ENCODE measurements around the gene PRMT7.

PRMT7 gene

GRCh38 chr16:68300734-68301459 lies 9.9 kb upstream of the PRMT7 start:
- no peak for DNase-seq (ENCODE audit: low read depth in 1 of 2, low spot score in 1 of 2)

- no peak for DNase-seq (ENCODE audit: low read depth in 1 of 2, low spot score in 1 of 2)
Observed at GRCh38 chr16:68306633-68307032, 4.2 kb upstream of the PRMT7 start.

- DNase-seq (ENCODE audit: low read depth in 1 of 2, low spot score in 1 of 2): no peak
Observed at GRCh38 chr16:68309799-68310198, 1.0 kb upstream of the PRMT7 start.

- DNase-seq (ENCODE audit: low read depth in 1 of 2, low spot score in 1 of 2): no peak
Observed at GRCh38 chr16:68310437-68310773, 414 bp upstream of the PRMT7 start.

- DNase-seq (ENCODE audit: low read depth in 1 of 2, low spot score in 1 of 2): no peak
Observed at GRCh38 chr16:68313116-68313515, 2.3 kb downstream of the PRMT7 start.

GRCh38 chr16:68319185-68319908 lies 8.5 kb downstream of the PRMT7 start:
- DNase-seq (ENCODE audit: low read depth in 1 of 2, low spot score in 1 of 2): no peak

GRCh38 chr16:68324336-68324735 lies 13.5 kb downstream of the PRMT7 start:
- no peak for DNase-seq (ENCODE audit: low read depth in 1 of 2, low spot score in 1 of 2)

- DNase-seq (ENCODE audit: low read depth in 1 of 2, low spot score in 1 of 2): no peak
Observed at GRCh38 chr16:68324780-68325357, 14.1 kb downstream of the PRMT7 start.

- peak; percentile 55 to 59 for DNase-seq (ENCODE audit: low read depth in 1 of 2, low spot score in 1 of 2)
Observed at GRCh38 chr16:68328151-68328859, 17.5 kb downstream of the PRMT7 start.

- no peak for DNase-seq (ENCODE audit: low read depth in 1 of 2, low spot score in 1 of 2)
Observed at GRCh38 chr16:68328860-68329390, 18.1 kb downstream of the PRMT7 start.

GRCh38 chr16:68331879-68332410 lies 21.1 kb downstream of the PRMT7 start:
- no peak for DNase-seq (ENCODE audit: low read depth in 1 of 2, low spot score in 1 of 2)

- no peak for DNase-seq (ENCODE audit: low read depth in 1 of 2, low spot score in 1 of 2)
Observed at GRCh38 chr16:68332411-68333121, 21.7 kb downstream of the PRMT7 start.

- no peak for DNase-seq (ENCODE audit: low read depth in 1 of 2, low spot score in 1 of 2)
Observed at GRCh38 chr16:68335175-68335574, 24.4 kb downstream of the PRMT7 start.

GRCh38 chr16:68338326-68339119 lies 27.7 kb downstream of the PRMT7 start:
- no peak for DNase-seq (ENCODE audit: low read depth in 1 of 2, low spot score in 1 of 2)

- DNase-seq (ENCODE audit: low read depth in 1 of 2, low spot score in 1 of 2): no peak
Observed at GRCh38 chr16:68339214-68339613, 28.4 kb downstream of the PRMT7 start.

- DNase-seq (ENCODE audit: low read depth in 1 of 2, low spot score in 1 of 2): no peak
Observed at GRCh38 chr16:68342620-68343019, 31.8 kb downstream of the PRMT7 start.

- DNase-seq (ENCODE audit: low read depth in 1 of 2, low spot score in 1 of 2): no peak
Observed at GRCh38 chr16:68343137-68343536, 32.3 kb downstream of the PRMT7 start.

GRCh38 chr16:68344252-68344651 lies 33.4 kb downstream of the PRMT7 start:
- DNase-seq (ENCODE audit: low read depth in 1 of 2, low spot score in 1 of 2): no peak

- DNase-seq (ENCODE audit: low read depth in 1 of 2, low spot score in 1 of 2): no peak
Observed at GRCh38 chr16:68345351-68345810, 34.6 kb downstream of the PRMT7 start.
